Adrenal gland (tissue), 19 donors: ENCODE results near the gene MDM1. TPM values are rescaled to one million over a fixed set of nuclear protein-coding genes. Genes with fewer than 3 reads are reported as not detected.
A peak's percentile ranks its signal among the peaks of the same experiment; 100 is the strongest.

Experiments used
- DNase-seq, 7 donors: peaks; one replicate each; pipeline ENCODE4 v3.0.0-alpha.2; 2019 to 2020
- H3K27ac ChIP-seq, 5 donors: fragments of 200-600 bp; sonication (generic) in 4 of 5; 1 replicate in 3 of 5; 2 replicates in 2 of 5; pipeline versions ENCODE4 v1.5.1 to v1.8.0; 2016 to 2020; ENCODE audit warnings: mild to moderate bottlenecking in 1 of 5
- H3K27me3 ChIP-seq: fragments of 200-600 bp; 2 replicates; pipeline ENCODE4 v1.8.0; 2021
- H3K36me3 ChIP-seq, 2 donors: fragments of 200-600 bp; replicated peaks in 1 of 2; 1 replicate in 1 of 2; 2 replicates in 1 of 2; pipeline versions ENCODE4 v1.5.1 to v1.8.0; 2018 to 2022
- H3K4me1 ChIP-seq, 2 donors: fragments of 200-600 bp; replicated peaks in 1 of 2; 1 replicate in 1 of 2; 2 replicates in 1 of 2; pipeline versions ENCODE4 v1.5.1 to v1.8.0; 2018 to 2021
- H3K4me3 ChIP-seq, 4 donors: fragments of 200-600 bp; sonication (generic) in 3 of 4; one replicate each; pipeline ENCODE4 v1.5.1; 2016 to 2018
- H3K9me3 ChIP-seq, 3 donors: fragments of 200-600 bp; sonication (generic) in 1 of 3; replicated peaks in 1 of 3; 1 replicate in 2 of 3; 2 replicates in 1 of 3; pipeline versions ENCODE4 v1.5.1 to v1.8.0; 2016 to 2021
- CTCF ChIP-seq, 6 experiments: fragments of 450-650 bp in 4 of 6; fragments of 200-600 bp in 2 of 6; sonication (generic) in 1 of 6; IDR thresholded peaks; 1 replicate in 5 of 6; 2 replicates in 1 of 6; pipeline versions ENCODE4 v1.5.1 to v1.8.0; 2016 to 2021; ENCODE audit warnings: antibody characterized with exemption in 6 of 6, mild to moderate bottlenecking in 2 of 6, moderate library complexity in 1 of 6
- POLR2A ChIP-seq, 2 donors: fragments of 450-650 bp; IDR thresholded peaks; one replicate each; pipeline ENCODE4 v1.6.1; 2017; ENCODE audit warnings: antibody characterized with exemption in 2 of 2, mild to moderate bottlenecking in 2 of 2, moderate library complexity in 1 of 2
- WGBS, 4 donors: extraction: QIAGEN DNeasy Blood & Tissue Kit in 2 of 4; methylation state at CpG; one replicate each; pipeline versions ENCODE4 v1.1.5 to v1.1.7; 2013 to 2017; 5-methylcytosine and 5-hydroxymethylcytosine counted together
- intact Hi-C, 2 donors: fragments of 100-400 bp; cut with DNase I; formaldehyde crosslinking; loops; one replicate each; pipeline versions ENCODE4 v1.14.1 to v1.15.0; 2022 to 2023
- long read RNA-seq, 10 donors: library from polyadenylated mRNA in 3 of 10; unstranded in 2 of 10; stranded (forward) in 1 of 10; transcript quantifications; one replicate each; pipeline ENCODE4 v2.0.0 and lab custom pipeline, GENCODE V29; 2021 to 2026
- polyA plus RNA-seq, 3 donors: library from polyadenylated mRNA; stranded (reverse); fragments of 200-250 nt in 2 of 3; fragments of 350-450 nt in 1 of 3; fragmentation: Illumina TruSeq in 1 of 3; extraction: RNeasy Lipid Tissue Mini Kit (QIAGEN cat#74804) in 1 of 3; gene quantifications; one replicate each; pipeline ENCODE4 v1.2.3, GENCODE V29; 2013 to 2014
- total RNA-seq, 9 donors: library from RNA; depleted of rRNA in 4 of 9; stranded (reverse); fragments of >200 nt in 4 of 9; fragments of 120-200 nt in 1 of 9; fragmentation: NEBNext Ultra II Directional in 1 of 9; extraction: Animal tissue kit (Norgen Biotek cat#: 25700) in 1 of 9; gene quantifications; one replicate each; pipeline versions ENCODE4 v1.1.0 to v1.2.4, GENCODE V29; 2013 to 2023
- donor health status: healthy with polysubstance abuse.
- donor health status: Bipolar disorder and iron deficiency.
- donor health status: DM: yes; HTN: yes; CAD: no.
- donor health status: DM: no; HTN: no; CAD: no.
- donor health status: DM: no; HTN: no; CAD: no.
- donor health status: DM: yes; HTN: yes; CAD: no.

Gene MDM1
- total RNA-seq (10 to 100 TPM in 5 of 9 donors, 1 to 10 TPM in 4; 6.5 to 19.4 (median 10.5) TPM), polyA plus RNA-seq (10 to 100 TPM in 2 of 3 donors, 1 to 10 TPM in 1; 8.0 to 12.3 (median 10.4) TPM)
- long read RNA-seq, donor 1, partial matches to known transcripts: 0 of 1 reads
- long read RNA-seq, donor 1, other reads (novel, unspliced or antisense): 0 of 1 reads
- long read RNA-seq, donor 2, partial matches to known transcripts: 0 of 1 reads
- long read RNA-seq, donor 2, other reads (novel, unspliced or antisense): 0 of 1 reads
- long read RNA-seq, donor 3: 0 reads
- long read RNA-seq, donor 4, partial matches to known transcripts: 0 of 5 reads
- long read RNA-seq, donor 4, other reads (novel, unspliced or antisense): 2 of 5 reads
- long read RNA-seq, donor 5, transcript MDM1-205 (3 exons, 2,170 nt): major isoform, 7 of 22 reads
- long read RNA-seq, donor 5, partial matches to known transcripts: 0 of 22 reads
- long read RNA-seq, donor 5, other reads (novel, unspliced or antisense): 11 of 22 reads
- long read RNA-seq, donor 6, partial matches to known transcripts: 1 of 7 reads
- long read RNA-seq, donor 6, other reads (novel, unspliced or antisense): 4 of 7 reads
- long read RNA-seq, donor 7: 0 reads
- long read RNA-seq, donor 8, partial matches to known transcripts: 0 of 1 reads
- long read RNA-seq, donor 8, other reads (novel, unspliced or antisense): 0 of 1 reads
- long read RNA-seq, donor 9, partial matches to known transcripts: 0 of 3 reads
- long read RNA-seq, donor 9, other reads (novel, unspliced or antisense): 0 of 3 reads
- long read RNA-seq, donor 10, partial matches to known transcripts: 0 of 2 reads
- long read RNA-seq, donor 10, other reads (novel, unspliced or antisense): 0 of 2 reads

GRCh38 chr12:68331869-68332727, at the start of gene MDM1:
TSS of gene MDM1 (minus strand) at chr12:68332362. CDS start at chr12:68332245, 117 bp downstream.
- Histone ChIP-seq H3K36me3 (no peaks in the 10 kb centered on the region), H3K27ac (peak within 1 kb of the TSS in 2 of 5 donors; percentile 39 to 79), H3K9me3 (no peaks in the 10 kb centered on the region), H3K4me3 (peak within 1 kb of the TSS in 3 of 4 donors; percentile 69 to 91 (median 83)), H3K27me3 (no peaks in the 10 kb centered on the region), H3K4me1 (peaks cover 9 to 21% of the 10 kb centered on the region in 2 donors)
- TF ChIP-seq CTCF (IDR thresholded peaks at IDR 0.05): no peak
- TF ChIP-seq POLR2A (IDR thresholded peaks at IDR 0.05): peak in 1 of 2 donors; percentile 68
- WGBS, 4 donors: 0 to 1% (median 1%) methylated on average over 14 to 59 of the region's 59 CpGs
- intact Hi-C loops: no loop called here
- DNase-seq: peak; percentile 97 to 99 (median 98)

- Histone ChIP-seq H3K27me3 (no peaks in the 10 kb centered on the region), H3K4me3 (no peak overlapping the region), H3K9me3 (no peaks in the 10 kb centered on the region), H3K4me1 (no peaks in the 10 kb centered on the region), H3K27ac (no peak overlapping the region), H3K36me3 (no peaks in the 10 kb centered on the region)
- intact Hi-C loops: no loop called here
- WGBS, 4 donors: 75 to 87% (median 81%) methylated on average over 6 of the region's 6 CpGs
- DNase-seq: no peak
- TF ChIP-seq POLR2A (IDR thresholded peaks at IDR 0.05) (no peak), CTCF (IDR thresholded peaks at IDR 0.05) (no peak)
Measured at GRCh38 chr12:68381476-68382219, 49.5 kb upstream of the MDM1 start.

- H3K9me3 ChIP-seq: no peaks in the 10 kb centered on the region
- DNase-seq: no peak
- TF ChIP-seq CTCF (IDR thresholded peaks at IDR 0.05) (no peak), POLR2A (IDR thresholded peaks at IDR 0.05) (no peak)
- no peak overlapping the region for H3K4me3 ChIP-seq
- no peaks in the 10 kb centered on the region for H3K4me1 ChIP-seq
- intact Hi-C loops: no loop called here
- H3K27ac ChIP-seq: peak overlapping the region in 1 of 5 donors; percentile 7
- H3K27me3 ChIP-seq: no peaks in the 10 kb centered on the region
- WGBS, 4 donors: 47 to 54% (median 52%) methylated on average over 5 of the region's 5 CpGs
- no peaks in the 10 kb centered on the region for H3K36me3 ChIP-seq
Measured at GRCh38 chr12:68378872-68379606, 46.9 kb upstream of the MDM1 start.
